Stimulated activated CD8-positive, alpha-beta memory T cell treated with anti-CD3 and anti-CD28 coated beads, Interleukin-7, amount 100 ng/mL, for 24 hours (primary cell): ENCODE measurements around the gene NR2F2.

Experiments
- DNase-seq: peaks from one replicate; pipeline ENCODE4 v3.0.0-alpha.2; 2020; ENCODE audit warnings: low read depth

The NR2F2 gene

GRCh38 chr15:96332637-96333121, 2.2 kb downstream of the NR2F2 start:
- no peak for DNase-seq

GRCh38 chr15:96333131-96334016, 2.9 kb downstream of the NR2F2 start:
- DNase-seq, result no peak

- DNase-seq, result no peak
These were observed 3.7 kb downstream of the NR2F2 start for GRCh38 chr15:96334017-96334704.

- no peak for DNase-seq
These were observed 4.4 kb downstream of the NR2F2 start for GRCh38 chr15:96334705-96335410.

- no peak for DNase-seq
These were observed 5.0 kb downstream of the NR2F2 start for GRCh38 chr15:96335411-96336024.

GRCh38 chr15:96336108-96336595, 5.7 kb downstream of the NR2F2 start:
- DNase-seq, result no peak

- no peak for DNase-seq
These were observed 6.3 kb downstream of the NR2F2 start for GRCh38 chr15:96336596-96337364.

GRCh38 chr15:96337365-96338023, 7.0 kb downstream of the NR2F2 start:
- DNase-seq, result no peak

- no peak for DNase-seq
These were observed 7.7 kb downstream of the NR2F2 start for GRCh38 chr15:96338074-96338765.

GRCh38 chr15:96338766-96339618, 8.5 kb downstream of the NR2F2 start:
- no peak for DNase-seq

GRCh38 chr15:96339619-96340347, 9.3 kb downstream of the NR2F2 start:
- no peak for DNase-seq

GRCh38 chr15:96340348-96340597, 9.8 kb downstream of the NR2F2 start:
- no peak for DNase-seq

GRCh38 chr15:96340598-96341512, 10.4 kb downstream of the NR2F2 start:
- DNase-seq, result no peak

- DNase-seq, result no peak
These were observed 11.3 kb downstream of the NR2F2 start for GRCh38 chr15:96341513-96342405.

GRCh38 chr15:96342406-96343112, 12.1 kb downstream of the NR2F2 start:
- DNase-seq, result no peak
